Stimulated activated naive CD8-positive, alpha-beta T cell treated with anti-CD3 and anti-CD28 coated beads, Interleukin-15, Interleukin-2, amounts not matched to agents 100 ng/mL and 50 ng/mL, for 24 hours (primary cell): ENCODE data around the gene TRPM5.

Source experiments
- H3K27ac Mint-ChIP-seq: one replicate; pipeline ENCODE4 v1.8.0; 2021; ENCODE audit warnings: mild to moderate bottlenecking, mixed read lengths
- H3K27me3 Mint-ChIP-seq: one replicate; pipeline ENCODE4 v1.8.0; 2021; ENCODE audit warnings: mixed read lengths
- H3K36me3 Mint-ChIP-seq: one replicate; pipeline ENCODE4 v1.8.0; 2021; ENCODE audit warnings: low read depth, mixed read lengths
- H3K4me1 Mint-ChIP-seq: one replicate; pipeline ENCODE4 v1.8.0; 2021; ENCODE audit warnings: low read depth, mixed read lengths
- H3K4me3 Mint-ChIP-seq: one replicate; pipeline ENCODE4 v1.8.0; 2021; ENCODE audit warnings: mild to moderate bottlenecking, mixed read lengths
- H3K9me3 Mint-ChIP-seq: one replicate; pipeline ENCODE4 v1.8.0; 2021; ENCODE audit warnings: mixed read lengths

The TRPM5 gene

DNA sequence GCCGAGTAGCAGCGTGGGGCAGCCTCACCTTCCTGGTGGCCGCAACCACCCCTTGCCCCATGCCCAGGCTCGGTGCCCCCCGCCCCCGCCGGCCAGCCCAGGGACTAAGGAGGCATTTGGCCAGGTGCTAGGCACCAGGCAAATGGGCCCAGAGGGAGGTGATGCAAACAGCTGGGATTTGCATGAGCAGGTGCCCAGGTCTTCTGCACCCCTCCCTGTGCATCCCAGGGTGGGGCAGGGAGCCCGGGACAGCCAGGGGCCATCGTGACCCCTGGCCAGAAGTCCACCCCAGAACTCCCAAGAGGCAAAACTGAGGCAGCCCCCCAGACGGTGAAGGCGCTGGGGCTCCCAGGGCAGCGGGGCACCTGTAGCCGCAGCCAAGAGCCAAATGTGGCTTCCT is 18.1 kb downstream of the TRPM5 start:
- no peaks in the 10 kb centered on the region for H3K36me3 Mint-ChIP-seq
- no peaks in the 10 kb centered on the region for H3K9me3 Mint-ChIP-seq
- no peak overlapping the region for H3K27ac Mint-ChIP-seq
- H3K27me3 Mint-ChIP-seq, result no peaks in the 10 kb centered on the region
- no peak overlapping the region for H3K4me3 Mint-ChIP-seq
- H3K4me1 Mint-ChIP-seq, result no peaks in the 10 kb centered on the region

DNA sequence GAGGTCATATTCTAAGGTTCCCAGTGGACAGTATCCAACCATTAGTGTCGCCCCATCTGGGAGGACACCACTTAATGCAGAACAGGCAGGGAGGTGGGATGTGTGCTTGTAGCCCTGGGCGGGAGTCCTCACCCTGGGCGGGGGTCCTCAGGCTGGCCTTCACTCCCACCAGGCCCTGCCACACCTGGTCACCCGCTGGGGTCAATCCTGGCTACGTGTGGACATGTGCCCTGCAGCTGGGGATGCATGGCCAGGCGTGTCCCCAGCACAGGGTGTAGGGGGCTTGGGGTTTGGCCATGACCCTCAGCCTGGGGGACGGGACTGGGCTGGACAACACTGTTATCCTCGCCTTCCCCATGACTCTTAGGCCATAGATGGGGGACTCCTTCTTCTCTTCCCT is 18.8 kb downstream of the TRPM5 start:
- Mint-ChIP-seq H3K4me1 (no peaks in the 10 kb centered on the region), H3K4me3 (no peak overlapping the region), H3K36me3 (no peaks in the 10 kb centered on the region), H3K9me3 (no peaks in the 10 kb centered on the region), H3K27ac (no peak overlapping the region), H3K27me3 (no peaks in the 10 kb centered on the region)

DNA sequence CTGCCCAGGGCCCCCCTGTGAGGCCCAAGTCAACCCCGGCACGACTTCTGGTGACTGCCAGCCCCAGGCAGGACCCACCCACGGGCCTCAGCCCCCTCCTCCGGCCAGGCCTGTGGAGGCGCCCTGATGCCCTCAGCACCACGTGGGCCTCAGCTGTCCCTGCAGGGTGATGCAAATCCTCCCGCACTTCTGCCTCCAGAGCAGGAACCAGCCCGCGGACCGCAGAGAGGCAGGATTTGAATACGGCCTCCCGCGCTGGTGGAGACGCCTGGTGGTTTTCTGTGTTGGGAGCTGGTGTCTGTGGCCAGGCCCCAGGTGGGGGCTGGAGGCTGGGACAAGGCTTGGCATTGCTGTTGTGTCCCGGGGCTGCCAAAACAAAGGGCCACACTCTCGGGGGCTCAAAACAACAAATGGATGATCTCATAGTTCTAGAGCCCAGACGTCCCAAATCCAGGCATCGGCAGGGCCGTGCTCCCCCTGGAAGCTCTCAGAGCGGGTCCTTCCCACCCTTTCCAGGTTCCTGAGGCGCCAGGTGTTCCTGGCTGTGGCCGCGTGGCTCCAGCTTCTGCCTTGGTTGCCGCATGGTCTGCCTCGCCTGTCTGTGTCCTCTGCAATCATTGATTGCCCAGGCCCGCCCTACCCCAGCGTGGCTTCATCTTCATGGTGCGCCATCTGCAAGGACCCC is 19.4 kb downstream of the TRPM5 start:
- no peaks in the 10 kb centered on the region for H3K4me1 Mint-ChIP-seq
- H3K27me3 Mint-ChIP-seq, result no peaks in the 10 kb centered on the region
- no peaks in the 10 kb centered on the region for H3K36me3 Mint-ChIP-seq
- H3K27ac Mint-ChIP-seq, result no peak overlapping the region
- no peak overlapping the region for H3K4me3 Mint-ChIP-seq
- no peaks in the 10 kb centered on the region for H3K9me3 Mint-ChIP-seq

DNA sequence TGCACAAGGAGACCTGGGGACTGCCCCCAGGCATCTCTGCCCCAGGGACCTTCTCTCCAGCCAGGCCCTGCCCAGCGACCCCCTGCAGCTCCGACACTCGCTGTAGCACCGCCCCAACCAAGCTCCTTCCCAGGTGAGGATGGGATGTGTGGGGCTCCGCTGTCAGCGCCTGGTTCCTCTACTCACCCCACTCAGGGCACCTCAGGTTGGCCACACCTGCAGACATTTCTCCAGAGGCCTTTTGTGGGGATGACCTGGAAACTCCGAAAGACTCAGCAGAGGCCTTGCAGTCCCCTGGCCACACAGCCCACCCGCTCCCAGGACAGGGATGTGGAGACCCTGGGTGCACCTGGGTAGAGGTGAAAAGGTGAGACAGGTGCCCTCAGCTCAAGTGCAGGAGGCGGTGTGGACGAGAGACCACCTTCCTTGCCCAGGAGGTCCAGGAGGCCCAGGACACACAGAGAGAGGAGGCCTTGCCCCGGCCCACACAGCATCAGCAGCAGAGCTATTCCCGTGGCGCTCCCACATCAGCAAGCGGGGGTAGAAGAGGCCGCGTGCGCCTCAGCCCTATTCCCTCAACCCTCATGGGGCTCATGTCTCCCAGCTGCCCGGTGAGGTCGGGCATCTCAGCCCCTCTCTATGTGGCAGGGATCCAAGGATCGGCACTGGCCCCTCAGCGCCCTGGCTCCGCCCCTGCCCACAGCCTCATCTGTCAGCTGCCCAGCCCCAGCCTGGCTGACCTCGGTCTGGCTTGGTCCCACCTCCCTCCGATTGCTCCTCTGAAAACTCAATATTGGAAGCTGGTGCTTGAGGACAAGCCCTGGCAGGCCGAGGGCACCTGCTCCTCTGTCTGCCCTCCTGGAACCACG is 20.9 kb downstream of the TRPM5 start:
- H3K27ac Mint-ChIP-seq, result no peak overlapping the region
- no peaks in the 10 kb centered on the region for H3K27me3 Mint-ChIP-seq
- no peaks in the 10 kb centered on the region for H3K36me3 Mint-ChIP-seq

DNA sequence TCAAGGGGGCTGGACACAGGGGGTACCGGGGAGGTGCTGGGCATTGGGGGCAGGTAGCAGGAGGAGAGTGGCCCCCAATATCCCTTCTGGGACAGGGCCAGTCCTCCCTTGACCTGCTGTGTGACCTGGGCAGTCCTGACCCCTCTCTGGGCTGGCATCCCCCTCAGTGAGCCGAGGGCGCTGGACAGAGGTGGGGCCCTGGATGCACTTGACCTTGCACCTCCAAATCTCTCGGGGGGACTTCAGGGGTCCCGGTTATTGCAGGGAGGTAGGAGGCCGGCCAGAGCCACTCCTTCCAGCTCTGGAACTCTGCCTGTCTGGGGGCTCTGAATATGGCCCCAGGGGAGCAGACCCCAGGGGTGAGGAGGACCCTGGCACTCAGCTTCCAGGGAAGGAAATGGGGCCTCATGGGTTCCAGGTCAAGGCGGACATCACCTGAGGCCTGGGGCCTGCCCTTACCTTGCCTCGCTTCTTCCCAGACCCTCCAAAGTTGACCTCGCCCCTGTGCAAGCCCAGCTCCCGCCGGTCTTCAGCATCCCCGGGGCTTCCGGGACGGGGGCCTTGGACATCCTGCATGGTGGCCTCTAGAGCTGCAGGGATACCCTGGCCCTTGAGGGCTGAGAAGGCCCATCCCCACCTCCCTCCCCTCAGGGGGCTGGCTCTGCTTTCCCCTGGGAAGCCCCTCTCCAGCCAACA is 21.7 kb downstream of the TRPM5 start:
- H3K4me1 Mint-ChIP-seq, result peaks cover 3% of the 10 kb centered on the region
- no peaks in the 10 kb centered on the region for H3K9me3 Mint-ChIP-seq
- no peak overlapping the region for H3K4me3 Mint-ChIP-seq
- no peak overlapping the region for H3K27ac Mint-ChIP-seq
- no peaks in the 10 kb centered on the region for H3K36me3 Mint-ChIP-seq
- H3K27me3 Mint-ChIP-seq, result no peaks in the 10 kb centered on the region

More for the DNA sequence above, 20.9 kb downstream of the TRPM5 start:
- Mint-ChIP-seq H3K4me1 (peaks cover 3% of the 10 kb centered on the region), H3K9me3 (no peaks in the 10 kb centered on the region), H3K4me3 (no peak overlapping the region)

DNA sequence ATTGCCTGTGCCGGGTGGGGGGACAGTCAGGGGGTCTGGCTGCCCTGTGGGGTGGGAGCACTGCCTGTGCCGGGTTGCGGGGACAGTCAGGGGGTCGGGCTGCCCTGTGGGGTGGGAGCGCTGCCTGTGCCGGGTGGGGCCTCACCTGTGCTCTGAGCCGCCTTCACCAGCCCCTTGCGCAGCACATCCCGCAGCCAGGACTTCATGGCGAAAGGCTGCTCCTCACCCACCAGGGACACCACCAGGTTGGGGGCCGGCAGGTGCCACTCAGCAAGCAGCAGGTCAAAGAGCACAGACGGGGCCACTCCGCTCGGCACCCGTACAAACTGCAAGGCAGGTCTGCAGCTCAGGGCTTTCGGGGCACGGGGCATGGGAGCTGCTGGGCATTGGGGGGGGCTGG is 22.3 kb downstream of the TRPM5 start:
- Mint-ChIP-seq H3K36me3 (no peaks in the 10 kb centered on the region), H3K4me3 (no peak overlapping the region), H3K27ac (no peak overlapping the region), H3K9me3 (no peaks in the 10 kb centered on the region), H3K27me3 (no peaks in the 10 kb centered on the region), H3K4me1 (peaks cover 3% of the 10 kb centered on the region)

DNA sequence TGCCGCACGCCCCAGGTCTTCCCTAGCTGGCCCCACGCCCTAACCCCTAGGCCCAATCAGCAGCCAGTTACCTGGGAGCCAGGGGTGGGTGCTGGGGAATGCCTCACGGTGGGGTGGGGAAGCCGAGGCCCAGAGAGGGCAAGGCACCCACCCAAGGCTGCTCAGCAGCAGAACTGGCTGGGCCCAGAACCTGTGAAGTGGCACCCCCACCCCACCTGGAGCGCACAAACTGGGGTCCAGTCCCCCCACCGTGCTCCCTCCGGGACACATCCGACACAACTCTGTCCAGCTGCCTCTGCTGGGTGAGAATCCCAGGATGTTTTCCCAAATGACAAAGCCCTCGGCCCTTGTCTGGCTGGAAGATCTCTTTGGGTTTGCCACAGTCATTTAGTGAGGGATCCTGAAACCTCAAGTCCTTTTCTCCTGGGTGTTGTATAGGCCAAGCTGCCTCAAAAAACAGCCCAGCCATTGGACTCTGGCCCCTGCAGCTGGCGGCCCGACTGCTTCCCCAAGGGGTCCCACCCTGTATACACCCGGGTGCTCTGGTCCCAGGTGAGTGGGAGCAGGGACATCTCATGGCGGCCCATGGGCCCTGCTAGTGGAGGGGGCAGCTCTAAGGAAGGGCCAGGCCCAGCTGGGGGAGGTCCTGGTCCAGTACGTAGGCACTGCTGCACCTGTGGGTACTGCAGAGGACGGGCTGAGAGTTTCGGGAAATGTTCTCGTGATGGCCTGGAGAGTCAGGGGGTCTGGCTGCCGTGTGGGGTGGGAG is 22.9 kb downstream of the TRPM5 start:
- no peak overlapping the region for H3K4me3 Mint-ChIP-seq
- H3K27ac Mint-ChIP-seq, result no peak overlapping the region
- no peaks in the 10 kb centered on the region for H3K36me3 Mint-ChIP-seq
- H3K4me1 Mint-ChIP-seq, result peaks cover 3% of the 10 kb centered on the region
- no peaks in the 10 kb centered on the region for H3K9me3 Mint-ChIP-seq
- no peaks in the 10 kb centered on the region for H3K27me3 Mint-ChIP-seq

DNA sequence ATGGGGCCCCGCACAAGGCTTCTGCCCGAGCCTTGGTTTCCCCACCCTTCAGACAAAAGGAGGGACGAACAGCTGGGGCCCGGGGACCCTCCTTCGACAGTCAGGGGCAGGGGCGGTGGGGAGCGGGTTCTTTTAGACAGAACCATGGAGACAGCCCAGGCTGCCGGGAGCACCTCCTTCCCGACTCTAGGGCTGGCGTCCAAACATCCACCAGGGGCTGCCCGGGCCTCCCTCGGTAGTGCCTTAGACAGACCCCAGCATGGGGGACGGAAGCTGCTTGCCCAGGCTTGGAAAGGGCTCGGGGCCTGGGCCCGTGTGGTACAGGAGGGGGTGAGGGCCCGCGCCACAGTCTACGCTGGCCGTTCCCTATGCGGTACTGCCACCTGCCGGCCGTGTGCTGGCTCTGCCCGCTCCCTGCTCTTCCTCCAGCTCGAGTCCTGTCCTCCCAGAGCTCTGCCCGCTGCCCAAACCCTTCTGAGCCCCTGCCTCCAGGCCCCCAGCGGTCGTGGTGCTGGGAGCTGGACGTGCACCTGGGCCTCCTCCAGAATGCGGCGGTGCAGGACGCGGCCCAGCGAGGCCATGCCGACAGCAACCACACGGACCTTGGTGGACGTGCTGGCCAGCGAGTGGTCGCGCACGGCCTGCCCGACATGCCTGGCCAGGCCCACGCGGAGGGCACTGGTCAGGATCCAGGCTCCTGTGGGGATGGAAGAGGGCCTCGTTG is 23.6 kb downstream of the TRPM5 start:
- H3K4me1 Mint-ChIP-seq, result peaks cover 3% of the 10 kb centered on the region
- no peak overlapping the region for H3K4me3 Mint-ChIP-seq
- H3K36me3 Mint-ChIP-seq, result no peaks in the 10 kb centered on the region
- H3K9me3 Mint-ChIP-seq, result no peaks in the 10 kb centered on the region
- H3K27me3 Mint-ChIP-seq, result no peaks in the 10 kb centered on the region
- H3K27ac Mint-ChIP-seq, result no peak overlapping the region

DNA sequence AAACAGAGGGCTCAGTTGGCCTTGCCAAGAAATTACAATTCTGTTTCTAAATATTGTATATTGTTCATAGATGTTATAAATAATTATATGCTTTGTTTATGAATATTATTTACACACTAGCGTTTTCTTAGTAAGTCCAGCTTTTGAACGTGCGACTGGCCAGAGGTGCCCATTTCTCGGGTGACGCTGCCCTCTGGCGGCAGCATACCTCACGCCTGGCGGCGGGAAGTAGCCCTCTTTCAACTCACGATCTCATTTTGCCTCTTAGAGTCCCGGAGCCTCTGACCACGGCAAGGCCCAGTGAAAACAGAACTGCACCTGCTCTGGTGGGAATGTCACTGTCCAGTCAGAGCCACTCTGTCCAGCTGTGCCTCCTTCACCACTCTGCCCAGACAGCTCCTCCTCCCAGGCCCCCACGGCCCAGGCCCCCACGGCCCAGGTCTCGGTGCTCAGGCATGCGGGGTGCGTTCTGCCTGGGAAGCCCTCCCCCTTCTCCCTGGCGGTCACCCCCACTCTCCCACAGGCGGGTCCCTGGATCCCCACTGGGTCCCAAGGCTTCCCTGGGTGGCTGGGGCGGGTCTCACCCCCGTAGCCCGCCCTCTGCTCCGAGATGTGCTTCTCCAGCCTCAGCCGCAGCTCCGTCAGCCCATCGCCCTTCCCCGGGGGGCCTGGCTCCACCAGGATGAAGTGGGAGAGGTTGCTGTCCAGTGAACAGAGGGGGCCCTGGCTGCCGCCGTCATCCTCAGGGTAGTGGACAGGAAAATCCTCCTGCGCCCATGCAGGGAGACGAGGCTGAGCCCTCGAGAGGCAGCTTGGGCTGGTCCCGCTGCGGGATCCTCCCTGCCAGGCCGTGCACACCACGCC is 24.4 kb downstream of the TRPM5 start:
- Mint-ChIP-seq H3K36me3 (no peaks in the 10 kb centered on the region), H3K4me3 (no peak overlapping the region), H3K27me3 (no peaks in the 10 kb centered on the region), H3K4me1 (peaks cover 3% of the 10 kb centered on the region), H3K27ac (no peak overlapping the region), H3K9me3 (no peaks in the 10 kb centered on the region)

DNA sequence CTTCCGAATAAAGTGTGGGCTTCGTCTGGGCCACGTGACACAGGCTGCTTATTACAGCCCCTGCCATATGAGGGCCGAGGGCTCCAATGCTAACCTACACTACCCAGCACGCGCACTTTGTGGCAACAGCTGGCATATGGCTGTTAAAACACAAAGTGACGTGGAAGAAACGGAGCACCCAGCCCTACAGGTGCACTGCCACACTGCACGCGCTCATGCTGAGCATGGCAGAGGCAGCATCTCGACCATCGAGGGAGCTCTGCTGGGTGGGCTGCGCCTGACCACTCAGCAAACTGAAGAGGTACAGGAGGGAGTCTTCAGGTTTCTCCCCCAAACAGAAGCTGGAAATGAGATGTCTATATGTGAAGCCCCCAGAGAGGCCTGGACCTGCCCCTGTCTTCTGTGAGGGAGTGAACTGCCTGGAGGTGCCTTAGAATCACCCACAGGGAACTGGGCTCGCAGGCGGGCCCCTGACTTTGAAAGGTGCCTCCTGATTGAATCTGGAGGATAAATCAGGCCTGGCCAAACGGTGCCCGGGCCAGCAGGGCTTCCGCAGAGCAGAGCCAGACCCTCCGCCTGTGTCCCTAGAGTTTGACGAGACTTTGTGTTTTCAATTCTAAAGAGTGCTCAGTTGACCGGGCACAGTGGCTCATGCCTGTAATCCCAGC is 25.5 kb downstream of the TRPM5 start:
- Mint-ChIP-seq H3K27me3 (no peaks in the 10 kb centered on the region), H3K4me1 (peaks cover 3% of the 10 kb centered on the region), H3K4me3 (no peak overlapping the region), H3K36me3 (no peaks in the 10 kb centered on the region), H3K27ac (no peak overlapping the region), H3K9me3 (no peaks in the 10 kb centered on the region)

DNA sequence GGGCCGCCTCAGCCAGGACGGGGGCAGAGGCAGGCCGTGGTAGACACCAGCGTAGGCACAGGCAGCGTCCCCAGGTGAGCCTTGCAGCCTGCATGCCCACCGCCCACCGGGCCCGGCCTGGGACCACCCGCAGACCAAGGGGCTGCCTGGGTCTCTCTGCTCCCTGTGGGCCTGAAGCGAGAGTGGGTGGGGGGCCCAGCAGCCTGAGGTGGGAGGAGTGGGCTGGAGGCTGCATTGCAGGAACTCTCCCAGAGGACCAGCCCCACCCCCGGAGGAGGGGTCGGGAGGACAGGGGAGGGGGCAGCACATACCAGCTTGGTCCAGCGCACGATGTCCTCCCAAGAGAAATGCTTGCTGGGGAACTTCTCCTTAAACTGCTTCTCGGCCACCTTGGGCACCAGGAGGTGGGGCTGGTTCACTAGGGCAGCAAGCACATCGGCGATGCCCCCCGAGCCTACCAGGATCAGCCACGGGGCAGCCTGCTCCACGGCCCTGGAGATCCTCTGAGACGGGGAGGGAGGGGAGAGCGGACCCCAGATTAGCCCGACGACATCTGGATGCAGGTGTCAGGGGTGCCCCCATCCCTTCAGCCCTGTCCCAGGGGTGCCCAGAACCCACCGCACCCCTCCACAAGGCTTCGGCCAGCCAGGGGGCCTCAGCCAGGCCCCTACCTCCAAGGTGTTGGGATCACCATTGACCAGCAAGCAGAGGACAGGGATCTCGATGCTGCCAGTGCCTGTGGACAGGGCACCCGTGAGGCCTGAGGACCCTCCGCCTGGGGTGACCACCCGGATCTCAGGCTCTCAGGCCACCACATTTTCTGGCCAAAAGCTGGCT is 26.2 kb downstream of the TRPM5 start:
- no peaks in the 10 kb centered on the region for H3K36me3 Mint-ChIP-seq
- peaks cover 3% of the 10 kb centered on the region for H3K4me1 Mint-ChIP-seq
- no peaks in the 10 kb centered on the region for H3K9me3 Mint-ChIP-seq
- H3K4me3 Mint-ChIP-seq, result no peak overlapping the region
- no peaks in the 10 kb centered on the region for H3K27me3 Mint-ChIP-seq
- H3K27ac Mint-ChIP-seq, result no peak overlapping the region

DNA sequence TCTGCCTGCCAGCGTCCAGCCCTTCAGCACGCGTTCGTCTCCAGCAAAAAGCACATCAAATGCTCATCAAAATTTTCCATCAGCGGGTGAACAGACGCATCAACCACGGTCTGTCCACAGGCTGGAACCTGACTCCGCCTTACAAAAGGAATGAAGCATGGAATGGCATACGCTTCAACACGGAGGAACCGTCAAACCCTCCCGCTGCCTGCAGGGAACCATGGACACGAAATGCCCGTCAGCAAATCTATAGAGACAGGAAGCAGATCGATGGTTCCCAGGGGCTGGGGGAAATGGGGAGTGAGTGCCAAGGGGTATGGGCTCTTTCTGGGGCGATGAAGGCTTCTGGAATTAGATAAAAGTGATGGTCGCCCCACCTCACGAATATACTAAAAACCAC is 27.5 kb downstream of the TRPM5 start:
- H3K36me3 Mint-ChIP-seq, result no peaks in the 10 kb centered on the region
- no peaks in the 10 kb centered on the region for H3K27me3 Mint-ChIP-seq
- H3K27ac Mint-ChIP-seq, result no peak overlapping the region
- peaks cover 3% of the 10 kb centered on the region for H3K4me1 Mint-ChIP-seq
- H3K9me3 Mint-ChIP-seq, result no peaks in the 10 kb centered on the region
- no peak overlapping the region for H3K4me3 Mint-ChIP-seq
